ENCODE results near the gene RPA1. TPM values are rescaled to one million over a fixed set of nuclear protein-coding genes. Genes with fewer than 3 reads are reported as not detected.

The RPA1 gene
- 48.8 TPM for total RNA-seq

GRCh38 chr17:1829592-1830257 is at the start of gene RPA1, which contains the start of gene SMYD4:
Gene RPA1 (plus strand): TSS chr17:1830005. CDS start chr17:1830094, 89 bp downstream.
Gene SMYD4 (minus strand): TSS chr17:1829902. CDS start chr17:1827994, 1,908 bp downstream.

Other genes with a start within 250 kb of the RPA1 start
- gene SLC43A2, start 201.2 kb upstream of the RPA1 start, total RNA-seq = 21.1 TPM
- 11.1 TPM for gene SCARF1, start 184.3 kb upstream of the RPA1 start, total RNA-seq
- 12.0 TPM for gene RILP, start 180.1 kb upstream of the RPA1 start, total RNA-seq
- 239 TPM for gene PRPF8, start 145.1 kb upstream of the RPA1 start, total RNA-seq
- gene TLCD2, start 119.6 kb upstream of the RPA1 start, total RNA-seq = 4.1 TPM
- 23.7 TPM for gene WDR81, start 105.3 kb upstream of the RPA1 start, total RNA-seq
- gene SERPINF2, start 87.1 kb upstream of the RPA1 start, total RNA-seq = 1.6 TPM
- gene SERPINF1, start 67.9 kb upstream of the RPA1 start, total RNA-seq = 916 TPM
- gene SMYD4, start 103 bp upstream of the RPA1 start, total RNA-seq = 16.1 TPM
- gene RTN4RL1, start 195.3 kb downstream of the RPA1 start, total RNA-seq = 18.1 TPM
- gene DPH1, start 200.1 kb downstream of the RPA1 start, total RNA-seq = 62.8 TPM
- gene OVCA2, start 212.0 kb downstream of the RPA1 start, total RNA-seq = 24.0 TPM
- gene HIC1, start 225.1 kb downstream of the RPA1 start, total RNA-seq = 38.4 TPM